GM21786 (cell line): Measurements from ENCODE around the gene SLF2.
A peak's percentile ranks its signal among the peaks of the same experiment; 100 is the strongest.

Source experiments
- ATAC-seq: cut with Tn5 transposase; IDR thresholded peaks from one replicate; pipeline ENCODE4 v1.9.1; 2021; ENCODE audit not compliant: unreplicated experiment

Gene SLF2

GRCh38 chr10:100978121-100978900 is 65.5 kb downstream of the SLF2 start:
- no peak for ATAC-seq

GRCh38 chr10:100978901-100979195 is 66.1 kb downstream of the SLF2 start:
- ATAC-seq: no peak

GRCh38 chr10:100979791-100980272 is 67.1 kb downstream of the SLF2 start:
- ATAC-seq: no peak

- no peak for ATAC-seq
These were observed 67.5 kb downstream of the SLF2 start for GRCh38 chr10:100980311-100980710.

- ATAC-seq: no peak
These were observed 67.9 kb downstream of the SLF2 start for GRCh38 chr10:100980711-100981110.

GRCh38 chr10:100981178-100981772 is 68.5 kb downstream of the SLF2 start:
- no peak for ATAC-seq

- no peak for ATAC-seq
These were observed 70.4 kb downstream of the SLF2 start for GRCh38 chr10:100982916-100983830.

GRCh38 chr10:100983868-100984671 is 71.3 kb downstream of the SLF2 start:
- no peak for ATAC-seq

- ATAC-seq: no peak
These were observed 72.0 kb downstream of the SLF2 start for GRCh38 chr10:100984672-100985177.

- ATAC-seq: no peak
These were observed 72.6 kb downstream of the SLF2 start for GRCh38 chr10:100985336-100985735.

- no peak for ATAC-seq
These were observed 73.8 kb downstream of the SLF2 start for GRCh38 chr10:100986623-100986951.

- ATAC-seq: peak; percentile 82
These were observed 74.4 kb downstream of the SLF2 start, which contains the start of the genes MRPL43 and TWNK for GRCh38 chr10:100986952-100987684. Gene MRPL43, minus strand, starts transcription at chr10:100987497. Its CDS starts 54 bp downstream, at chr10:100987443. Gene TWNK, plus strand, starts transcription at chr10:100987543. Its CDS starts 668 bp downstream, at chr10:100988211.

- peak; percentile 10 for ATAC-seq
These were observed 74.9 kb downstream of the SLF2 start for GRCh38 chr10:100987685-100988049.

GRCh38 chr10:100988166-100988565 is 75.4 kb downstream of the SLF2 start:
- ATAC-seq: no peak

GRCh38 chr10:100989088-100989487 is 76.3 kb downstream of the SLF2 start:
- ATAC-seq: no peak

GRCh38 chr10:100993986-100994708 is 81.4 kb downstream of the SLF2 start:
- ATAC-seq: no peak

- no peak for ATAC-seq
These were observed 82.4 kb downstream of the SLF2 start for GRCh38 chr10:100995181-100995580.

GRCh38 chr10:100996678-100997359 is 84.1 kb downstream of the SLF2 start:
- no peak for ATAC-seq
